Measurements from ENCODE around the gene PANX2. TPM values are rescaled to one million over a fixed set of nuclear protein-coding genes. Genes with fewer than 3 reads are reported as not detected.

The PANX2 gene
- total and polyA plus RNA-seq, 2 donors (not counting 1 experiment from before 2014, with no cell fraction given): 0.04 to 0.59 TPM

DNA sequence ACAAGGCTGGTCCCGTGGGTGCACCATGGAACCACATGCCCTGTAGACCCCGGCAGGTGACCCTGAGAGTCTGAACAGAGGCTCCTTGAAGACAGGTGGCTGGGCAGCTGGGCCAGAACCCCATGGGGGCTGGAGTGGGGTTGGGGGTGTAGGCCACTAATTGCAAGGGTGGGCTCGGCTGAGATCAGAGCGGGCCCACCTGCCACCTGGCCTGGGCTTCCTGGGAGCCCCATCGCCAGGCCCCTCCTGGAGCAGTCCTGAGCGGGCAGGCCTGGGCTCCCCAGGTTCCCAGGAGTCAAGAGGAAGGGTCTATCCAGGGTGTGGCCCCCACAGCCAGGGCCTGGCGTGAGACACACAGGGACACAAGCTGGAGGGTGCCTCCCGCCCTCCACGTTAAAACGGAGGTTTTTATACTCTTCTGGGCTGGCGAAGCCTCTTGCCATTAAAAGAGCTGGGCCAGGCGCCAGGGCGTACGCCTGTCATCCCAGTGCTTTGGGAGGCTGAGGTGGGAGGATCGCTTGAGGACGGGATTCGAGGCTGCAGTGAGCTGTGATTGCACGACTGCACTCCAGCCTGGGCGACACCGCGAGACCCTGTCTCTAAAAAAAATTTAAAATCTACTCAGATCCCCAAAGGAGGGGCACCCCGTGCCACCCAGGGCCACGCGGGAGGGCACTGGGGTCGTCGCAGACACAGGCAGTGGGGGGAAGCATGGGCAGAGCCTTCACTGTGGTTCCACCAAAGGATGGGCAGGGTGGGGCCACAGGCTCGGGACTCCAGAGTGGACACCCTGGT, 10.4 kb downstream of the PANX2 start:
- intact Hi-C loops (cut with micrococcal nuclease): no loop called here
- Histone ChIP-seq H3K9me3 (ENCODE audit: control extremely low read depth in 1 of 3, control insufficient read depth in 2 of 3, insufficient read depth in 1 of 3, low read length in 2 of 3) (peaks cover 0 to 5% (median 0%) of the 10 kb centered on the region in 3 donors), H3K4me1 (ENCODE audit: control insufficient read depth in 2 of 2, insufficient read depth in 2 of 2, low read length in 2 of 2) (peaks cover 29 to 31% of the 10 kb centered on the region in 2 donors), H4K20me1 (ENCODE audit: control insufficient read depth, insufficient read depth, low read length, poor library complexity, severe bottlenecking) (no peaks in the 10 kb centered on the region), H2AFZ (ENCODE audit: insufficient read depth, low read depth, low read length, poor library complexity, severe bottlenecking) (no peak overlapping the region), H3K9ac (ENCODE audit: low read length) (no peak overlapping the region), H3K36me3 (replicated peaks in 1 of 2; ENCODE audit: control extremely low read depth in 1 of 2, control insufficient read depth in 1 of 2, extremely low read depth in 1 of 2, insufficient read depth in 2 of 2, low read length in 1 of 2) (no peaks in the 10 kb centered on the region), H3K4me2 (replicated peaks; ENCODE audit: low read depth, low read length, poor library complexity, severe bottlenecking) (no peak overlapping the region), H3K27ac (ENCODE audit: low read length in 2 of 2) (no peak overlapping the region), H3K27me3 (replicated peaks in 1 of 4; ENCODE audit: control extremely low read depth in 1 of 4, control insufficient read depth in 3 of 4, insufficient read depth in 4 of 4, low read length in 3 of 4) (peaks cover 0 to 21% (median 2%) of the 10 kb centered on the region in 4 experiments), H3K4me3 (ENCODE audit: control extremely low read depth in 1 of 5, extremely low read depth in 1 of 5, insufficient read depth in 1 of 5, low read depth in 2 of 5, low read length in 4 of 5) (no peak overlapping the region), H3K79me2 (ENCODE audit: control insufficient read depth, insufficient read depth, low read length) (peaks cover 4% of the 10 kb centered on the region)
- ATAC-seq (ENCODE audit: low read depth) (no peak), DNase-seq (no peak)
- Mint-ChIP-seq H3K4me3 (no peak overlapping the region), H3K9me3 (ENCODE audit: insufficient read depth) (no peaks in the 10 kb centered on the region), H3K27me3 (peaks cover 11% of the 10 kb centered on the region), H3K4me1 (peaks cover 28% of the 10 kb centered on the region), H3K27ac (no peak overlapping the region)
- CTCF ChIA-PET: no interaction called here
- 90% methylated on average over 23 of the region's 27 CpGs for WGBS (ENCODE audit: insufficient coverage)
- TF ChIP-seq EZH2 (IDR thresholded peaks at IDR 0.05; ENCODE audit: borderline replicate concordance, insufficient read depth, low read depth, low read length, poor library complexity, severe bottlenecking) (no peak), CTCF (IDR thresholded peaks at IDR 0.05) (no peak)
- POLR2A ChIA-PET: interaction anchor here (0.7 to 1.2 kb wide), 2 partner anchors 11 to 17 kb away, joined by 3 to 5 read pairs; no protein-coding TSS in a partner anchor
